Osteocyte (in vitro differentiated cells): ENCODE data around the gene DNAJB2. TPM values are rescaled to one million over a fixed set of nuclear protein-coding genes. Genes with fewer than 3 reads are reported as not detected.

Experiments used
- DNase-seq: peaks from one replicate; pipeline ENCODE4 v3.0.0; 2021; ENCODE audit warnings: mixed read lengths; ENCODE audit not compliant: unreplicated experiment; ENCODE audit errors: extremely low spot score
- H3K27ac Mint-ChIP-seq: one replicate; pipeline ENCODE4 v1.8.0; 2021; ENCODE audit warnings: mild to moderate bottlenecking, mixed read lengths; ENCODE audit not compliant: unreplicated experiment
- H3K27me3 Mint-ChIP-seq: one replicate; pipeline ENCODE4 v1.8.0; 2021; ENCODE audit warnings: mixed read lengths; ENCODE audit not compliant: unreplicated experiment
- H3K36me3 Mint-ChIP-seq: one replicate; pipeline ENCODE4 v1.8.0; 2021; ENCODE audit warnings: mixed read lengths; ENCODE audit not compliant: unreplicated experiment
- H3K4me1 Mint-ChIP-seq: one replicate; pipeline ENCODE4 v1.8.0; 2021; ENCODE audit warnings: mixed read lengths; ENCODE audit not compliant: unreplicated experiment
- H3K4me3 Mint-ChIP-seq: one replicate; pipeline ENCODE4 v1.8.0; 2021; ENCODE audit warnings: mild to moderate bottlenecking, moderate library complexity, mixed read lengths; ENCODE audit not compliant: unreplicated experiment
- H3K9me3 Mint-ChIP-seq: one replicate; pipeline ENCODE4 v1.8.0; 2021; ENCODE audit warnings: mixed read lengths; ENCODE audit not compliant: unreplicated experiment
- CTCF ChIP-seq: fragments of 200-600 bp; sonication (generic); IDR thresholded peaks from 2 replicates; pipeline ENCODE4 v1.5.0; 2021; ENCODE audit warnings: antibody characterized with exemption, mild to moderate bottlenecking, moderate library complexity
- total RNA-seq: library from RNA; stranded (reverse); gene quantifications from 2 replicates; pipeline ENCODE4 v1.2.1, GENCODE V29; 2021

Gene DNAJB2
- total RNA-seq, 1 donor from 2014 or later: 43.3 TPM

DNA sequence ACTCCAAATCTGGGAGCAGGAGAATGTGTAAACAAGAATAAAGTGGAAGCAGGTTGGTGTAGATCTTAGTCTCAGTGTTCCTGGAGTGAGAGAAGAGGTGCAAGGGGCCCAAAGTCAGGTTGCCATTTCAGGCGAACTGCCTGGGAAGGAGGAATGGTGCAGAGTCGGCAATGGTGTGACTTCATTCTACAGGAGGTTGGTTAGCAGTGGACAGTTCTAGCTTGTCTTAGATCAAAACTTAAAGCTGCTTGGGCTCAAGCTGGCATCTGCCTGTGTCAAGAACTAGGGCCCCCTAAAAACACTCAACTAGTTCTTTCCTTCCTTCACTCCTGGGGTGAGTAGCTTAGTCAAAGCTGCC lies 30.3 kb upstream of the DNAJB2 start:
- peaks cover 3% of the 10 kb centered on the region for H3K27me3 Mint-ChIP-seq
- no peaks in the 10 kb centered on the region for H3K9me3 Mint-ChIP-seq
- peaks cover 62% of the 10 kb centered on the region for H3K4me1 Mint-ChIP-seq
- TF ChIP-seq CTCF: no peak
- H3K27ac Mint-ChIP-seq: peak overlapping the region; percentile 94
- no peak overlapping the region for H3K4me3 Mint-ChIP-seq
- no peak for DNase-seq
- H3K36me3 Mint-ChIP-seq: no peaks in the 10 kb centered on the region

GRCh38 chr2:219249203-219249980 lies 29.8 kb upstream of the DNAJB2 start:
- Mint-ChIP-seq H3K27me3 (peaks cover 3% of the 10 kb centered on the region), H3K27ac (peak overlapping the region; percentile 94), H3K4me3 (peak overlapping the region; percentile 7), H3K9me3 (no peaks in the 10 kb centered on the region), H3K4me1 (peaks cover 62% of the 10 kb centered on the region), H3K36me3 (no peaks in the 10 kb centered on the region)
- DNase-seq: no peak
- TF ChIP-seq CTCF: no peak

DNA sequence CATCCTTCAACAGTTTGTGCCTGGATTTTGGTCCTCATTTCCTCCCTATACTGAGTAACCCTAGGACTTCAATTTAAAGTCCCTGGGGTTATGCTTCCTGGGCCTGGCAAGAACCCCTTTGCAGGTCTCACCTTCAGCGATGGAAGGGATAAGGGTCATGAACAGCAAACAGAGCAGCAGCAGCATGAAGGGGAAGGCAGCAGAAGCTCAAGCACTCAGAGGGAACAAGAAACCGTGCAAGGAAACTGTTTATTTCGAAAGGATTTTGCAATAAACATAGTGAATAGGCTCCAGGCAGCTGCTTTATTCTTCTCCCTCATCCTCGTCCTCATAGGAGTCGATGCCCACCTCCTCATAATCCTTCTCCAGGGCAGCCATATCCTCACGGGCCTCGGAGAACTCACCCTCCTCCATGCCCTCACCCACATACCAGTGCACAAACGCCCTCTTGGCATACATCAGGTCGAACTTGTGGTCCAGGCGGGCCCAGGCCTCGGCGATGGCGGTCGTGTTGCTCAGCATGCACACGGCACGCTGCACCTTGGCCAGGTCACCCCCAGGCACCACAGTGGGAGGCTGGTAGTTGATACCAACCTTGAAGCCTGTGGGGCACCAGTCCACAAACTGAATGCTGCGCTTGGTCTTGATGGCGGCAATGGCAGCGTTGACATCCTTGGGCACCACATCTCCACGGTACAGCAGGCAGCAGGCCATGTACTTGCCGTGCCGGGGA lies 29.0 kb upstream of the DNAJB2 start:
- H3K27me3 Mint-ChIP-seq: peaks cover 9% of the 10 kb centered on the region
- peaks cover 62% of the 10 kb centered on the region for H3K4me1 Mint-ChIP-seq
- TF ChIP-seq CTCF: no peak
- DNase-seq: no peak
- peak overlapping the region; percentile 94 for H3K27ac Mint-ChIP-seq
- H3K9me3 Mint-ChIP-seq: no peaks in the 10 kb centered on the region
- no peak overlapping the region for H3K4me3 Mint-ChIP-seq
- no peaks in the 10 kb centered on the region for H3K36me3 Mint-ChIP-seq

DNA sequence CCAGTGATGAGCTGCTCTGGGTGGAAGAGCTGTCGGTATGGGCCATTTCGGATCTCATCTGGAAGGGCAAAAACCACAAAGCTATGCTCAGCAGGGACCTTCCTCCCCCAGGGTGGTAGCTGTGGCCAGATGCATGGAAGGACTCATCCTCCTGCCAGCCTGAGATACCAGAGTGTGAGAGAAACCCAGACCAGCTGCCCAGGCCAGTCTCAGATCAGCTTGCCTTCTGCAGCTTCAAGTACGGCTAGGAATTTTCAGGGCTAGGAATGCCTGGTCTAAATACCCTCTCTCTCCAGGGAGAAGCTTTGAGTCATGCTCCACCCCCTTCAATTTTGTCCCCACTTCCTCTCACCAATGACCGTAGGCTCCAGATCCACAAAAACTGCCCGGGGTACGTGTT lies 27.5 kb upstream of the DNAJB2 start:
- peaks cover 19% of the 10 kb centered on the region for H3K27me3 Mint-ChIP-seq
- H3K36me3 Mint-ChIP-seq: no peaks in the 10 kb centered on the region
- peak overlapping the region; percentile 67 for H3K27ac Mint-ChIP-seq
- no peak for TF ChIP-seq CTCF
- H3K4me3 Mint-ChIP-seq: no peak overlapping the region
- no peak for DNase-seq
- H3K9me3 Mint-ChIP-seq: no peaks in the 10 kb centered on the region
- peaks cover 57% of the 10 kb centered on the region for H3K4me1 Mint-ChIP-seq

DNA sequence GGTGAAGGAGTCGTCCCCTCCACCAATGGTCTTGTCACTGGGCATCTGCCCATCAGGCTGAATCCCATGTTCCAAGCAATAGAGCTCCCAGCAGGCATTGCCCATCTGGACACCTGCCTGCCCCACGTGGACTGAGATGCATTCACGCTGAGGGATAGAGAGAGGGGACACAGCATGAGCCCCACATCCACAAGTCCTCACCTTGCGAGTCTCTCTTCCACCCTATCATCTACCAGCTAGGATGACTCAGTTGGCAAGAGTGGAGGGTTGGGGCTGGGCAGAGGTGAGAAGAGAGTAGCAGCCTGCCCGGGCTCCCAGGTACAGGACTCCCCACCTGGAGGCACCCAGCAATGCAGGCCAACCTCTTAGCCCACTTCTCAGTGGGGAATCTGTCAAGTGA lies 27.1 kb upstream of the DNAJB2 start:
- Mint-ChIP-seq H3K4me1 (peaks cover 57% of the 10 kb centered on the region), H3K4me3 (no peak overlapping the region), H3K27me3 (peaks cover 19% of the 10 kb centered on the region), H3K9me3 (no peaks in the 10 kb centered on the region), H3K27ac (peak overlapping the region; percentile 67), H3K36me3 (no peaks in the 10 kb centered on the region)
- DNase-seq: no peak
- TF ChIP-seq CTCF: no peak
